Measurements from ENCODE around the gene GPR132. TPM values are rescaled to one million over a fixed set of nuclear protein-coding genes. Genes with fewer than 3 reads are reported as not detected.

The GPR132 gene
- total RNA-seq, 1 donor from 2014 or later, result under 0.01 TPM

Other genes starting within 250 kb of the GPR132 start
- gene CEP170B, start 200.2 kb downstream of the GPR132 start, total RNA-seq, result 5.6 and 6.6 TPM in 2 replicates
- under 0.01 TPM in 1 of 2 replicates, not detected in the other for gene PLD4, start 140.6 kb downstream of the GPR132 start, total RNA-seq
- gene AHNAK2, start 87.1 kb downstream of the GPR132 start, total RNA-seq, result 16.8 and 17.1 TPM in 2 replicates
- gene CLBA1, start 79.6 kb downstream of the GPR132 start, total RNA-seq, result 4.4 and 5.1 TPM in 2 replicates
- 26.2 and 26.3 TPM in 2 replicates for gene CDCA4, start 44.3 kb downstream of the GPR132 start, total RNA-seq
- 37.5 and 45.5 TPM in 2 replicates for gene JAG2, start 103.3 kb upstream of the GPR132 start, total RNA-seq
- gene NUDT14, start 115.9 kb upstream of the GPR132 start, total RNA-seq, result 54.4 and 76.2 TPM in 2 replicates
- gene BTBD6, start 183.1 kb upstream of the GPR132 start, total RNA-seq, result 33.4 and 54.1 TPM in 2 replicates
- 20.8 and 27.1 TPM in 2 replicates for gene BRF1, start 235.6 kb upstream of the GPR132 start, total RNA-seq
- 30.3 and 54.6 TPM in 2 replicates for gene PACS2, start 249.3 kb upstream of the GPR132 start, total RNA-seq